Cardiac muscle cell (in vitro differentiated cells and primary cell): ENCODE results near the gene TNIK. TPM values are rescaled to one million over a fixed set of nuclear protein-coding genes. Genes with fewer than 3 reads are reported as not detected.
"Not testable (repeated sequence)": the region's sequence is repeated elsewhere in the genome, so short reads cannot be mapped to it uniquely, and the experiment has no call there.

Experiments
- DNase-seq, 2 donors: peaks; one replicate each; pipeline versions ENCODE4 v3.0.0 to v3.0.0-alpha.2; 2010 to 2017; ENCODE audit warnings: low read depth in 1 of 2, low spot score in 1 of 2
- H3K27ac ChIP-seq: fragments of 200-600 bp; sonication (generic); 2 replicates; pipeline ENCODE4 v1.5.1; 2016
- H3K27me3 ChIP-seq: fragments of 200-600 bp; sonication (generic); 2 replicates; pipeline ENCODE4 v1.6.0; 2016; ENCODE audit warnings: control low read depth
- H3K36me3 ChIP-seq: fragments of 200-600 bp; sonication (generic); 2 replicates; pipeline ENCODE4 v1.5.1; 2016; ENCODE audit warnings: control low read depth
- H3K4me1 ChIP-seq: fragments of 200-600 bp; sonication (generic); 2 replicates; pipeline ENCODE4 v1.8.1; 2017; ENCODE audit warnings: low read depth, mild to moderate bottlenecking, mixed run types
- H3K4me3 ChIP-seq: fragments of 200-600 bp; sonication (generic); 2 replicates; pipeline ENCODE4 v1.5.1; 2016; ENCODE audit warnings: mild to moderate bottlenecking
- H3K9me3 ChIP-seq: fragments of 200-600 bp; sonication (generic); 2 replicates; pipeline ENCODE4 v1.5.1; 2017; ENCODE audit warnings: low read depth, mild to moderate bottlenecking, control low read depth
- CTCF ChIP-seq: IDR thresholded peaks from 2 replicates; pipeline ENCODE4 v1.5.1; 2012; ENCODE audit warnings: low read depth, mild to moderate bottlenecking, low read length
- polyA plus RNA-seq: library from polyadenylated mRNA; unstranded; fragments of >200 nt; fragmentation: Nextera tagmentation; extraction: Ambion mirVana; gene quantifications from 2 replicates; pipeline ENCODE4 v1.2.1, GENCODE V29; 2016
- total RNA-seq: library from RNA; depleted of rRNA; stranded (reverse); fragments of >200 nt; gene quantifications from 2 replicates; pipeline ENCODE4 v1.2.3, GENCODE V29; 2016

The TNIK gene
- total and polyA plus RNA-seq, 2 experiments from 2014 or later, result 32.8 to 55.1 TPM

GRCh38 chr3:171427771-171428320, 32.4 kb downstream of the TNIK start:
- H3K27me3 ChIP-seq, result no peaks in the 10 kb centered on the region
- no peak for DNase-seq
- no peak for TF ChIP-seq CTCF
- no peaks in the 10 kb centered on the region for H3K9me3 ChIP-seq
- peak overlapping the region; percentile 69 for H3K27ac ChIP-seq
- H3K4me1 ChIP-seq, result peaks cover 20% of the 10 kb centered on the region
- H3K36me3 ChIP-seq, result no peaks in the 10 kb centered on the region
- H3K4me3 ChIP-seq, result no peak overlapping the region

- not testable (repeated sequence) for DNase-seq, H3K9me3 ChIP-seq, H3K36me3 ChIP-seq, H3K27me3 ChIP-seq, H3K4me3 ChIP-seq, H3K27ac ChIP-seq
- H3K4me1 ChIP-seq, result peaks cover 20% of the 10 kb centered on the region
These were observed 36.1 kb downstream of the TNIK start for GRCh38 chr3:171424063-171424462.

- H3K4me3 ChIP-seq, H3K4me1 ChIP-seq, DNase-seq, H3K27ac ChIP-seq, H3K27me3 ChIP-seq, H3K9me3 ChIP-seq, H3K36me3 ChIP-seq: not testable (repeated sequence)
These were observed 37.4 kb downstream of the TNIK start for GRCh38 chr3:171422855-171423254.

- DNase-seq, result peak in 1 of 2 donors; percentile 55
- no peak overlapping the region for H3K4me3 ChIP-seq
- H3K9me3 ChIP-seq, result no peaks in the 10 kb centered on the region
- TF ChIP-seq CTCF, result no peak
- no peaks in the 10 kb centered on the region for H3K36me3 ChIP-seq
- H3K27ac ChIP-seq, result no peak overlapping the region
- peaks cover 4% of the 10 kb centered on the region for H3K4me1 ChIP-seq
- no peaks in the 10 kb centered on the region for H3K27me3 ChIP-seq
These were observed 39.5 kb downstream of the TNIK start for GRCh38 chr3:171420667-171421066.

GRCh38 chr3:171419457-171419856, 40.7 kb downstream of the TNIK start:
- Histone ChIP-seq H3K9me3 (no peaks in the 10 kb centered on the region), H3K4me3 (no peak overlapping the region), H3K4me1 (peaks cover 12% of the 10 kb centered on the region), H3K27ac (no peak overlapping the region), H3K27me3 (no peaks in the 10 kb centered on the region), H3K36me3 (no peaks in the 10 kb centered on the region)
- peak in 1 of 2 donors; percentile 50 for DNase-seq
- no peak for TF ChIP-seq CTCF

- H3K4me3 ChIP-seq, result no peak overlapping the region
- H3K9me3 ChIP-seq, result no peaks in the 10 kb centered on the region
- peak in 1 of 2 donors; percentile 93 for DNase-seq
- no peaks in the 10 kb centered on the region for H3K27me3 ChIP-seq
- no peak for TF ChIP-seq CTCF
- H3K36me3 ChIP-seq, result no peaks in the 10 kb centered on the region
- no peak overlapping the region for H3K27ac ChIP-seq
- H3K4me1 ChIP-seq, result peaks cover 19% of the 10 kb centered on the region
These were observed 42.4 kb downstream of the TNIK start for GRCh38 chr3:171417813-171418212.

- no peak for TF ChIP-seq CTCF
- no peaks in the 10 kb centered on the region for H3K27me3 ChIP-seq
- peaks cover 26% of the 10 kb centered on the region for H3K4me1 ChIP-seq
- no peak overlapping the region for H3K27ac ChIP-seq
- DNase-seq, result no peak
- no peak overlapping the region for H3K4me3 ChIP-seq
- no peaks in the 10 kb centered on the region for H3K9me3 ChIP-seq
- H3K36me3 ChIP-seq, result no peaks in the 10 kb centered on the region
These were observed 43.1 kb downstream of the TNIK start for GRCh38 chr3:171417137-171417536.
